ENCODE measurements around the gene TMCO4.

TMCO4 gene

DNA sequence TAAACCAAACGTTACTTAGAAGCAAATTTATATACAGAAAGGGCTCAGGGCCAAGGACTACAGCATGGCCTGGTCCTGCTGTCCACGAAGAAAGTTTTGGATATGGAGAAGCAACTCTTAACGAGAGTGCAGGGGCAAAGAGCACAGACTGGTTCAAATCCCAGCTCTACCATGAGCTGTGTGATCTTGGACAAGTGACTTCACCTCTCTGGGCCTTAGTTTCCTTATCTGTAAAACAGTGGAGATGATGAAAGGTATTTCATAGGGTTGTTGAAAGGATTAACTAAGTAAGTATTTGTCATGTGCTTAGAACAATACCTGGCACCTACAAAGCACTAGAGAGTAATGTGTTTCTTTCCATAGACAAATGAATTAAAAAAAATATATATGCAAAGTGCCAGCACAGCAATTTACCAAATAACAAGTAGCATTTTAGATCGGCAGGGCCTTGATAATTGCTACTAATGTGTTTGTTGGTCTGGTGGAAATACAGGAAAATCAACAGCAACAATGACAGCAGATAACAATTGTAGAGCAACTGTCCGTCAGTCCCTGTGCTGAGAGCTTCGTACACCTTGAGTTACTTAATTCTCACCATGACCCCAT, 25.4 kb downstream of the TMCO4 start:
- DNase-seq = no peak

DNA sequence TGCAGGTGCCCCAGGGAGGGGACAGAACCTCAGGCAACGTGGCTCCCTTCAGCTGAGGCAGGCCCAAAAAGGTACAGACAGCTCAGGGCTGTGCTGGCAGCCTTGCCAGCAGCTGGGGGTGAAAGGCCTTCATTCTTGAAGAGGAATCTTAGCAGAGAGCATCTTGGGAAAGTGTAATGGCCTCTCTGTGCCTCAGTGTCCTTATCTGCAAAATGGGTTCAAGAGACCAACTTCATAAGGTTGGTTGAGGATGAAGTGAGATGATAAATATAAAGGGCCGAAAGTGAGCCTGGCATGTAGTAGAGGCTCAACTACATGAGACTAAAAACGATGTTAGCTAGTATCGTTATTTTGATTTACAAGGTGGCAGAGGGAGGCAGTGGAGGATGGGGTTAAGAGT, 26.2 kb downstream of the TMCO4 start:
- DNase-seq = no peak

DNA sequence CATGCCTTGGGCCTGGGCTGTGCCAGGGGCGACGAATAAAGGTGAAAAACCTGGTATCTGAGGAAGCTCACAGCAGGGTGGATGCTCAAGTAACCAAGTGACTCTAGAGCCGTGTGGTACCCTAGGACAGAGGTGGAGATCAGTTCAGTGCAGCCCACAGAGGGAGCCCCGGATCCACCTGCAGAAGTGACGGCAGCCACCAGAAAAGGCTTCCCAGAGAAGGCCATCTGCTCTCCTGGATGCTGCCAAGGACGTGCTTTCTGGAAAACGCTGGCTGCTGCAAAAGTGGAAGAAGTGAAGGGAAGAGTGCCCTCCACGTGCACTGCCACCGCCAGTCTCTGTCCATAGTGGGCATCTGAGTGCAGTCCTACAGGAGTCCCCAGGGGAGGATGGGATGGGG, 27.7 kb downstream of the TMCO4 start:
- DNase-seq = no peak

DNA sequence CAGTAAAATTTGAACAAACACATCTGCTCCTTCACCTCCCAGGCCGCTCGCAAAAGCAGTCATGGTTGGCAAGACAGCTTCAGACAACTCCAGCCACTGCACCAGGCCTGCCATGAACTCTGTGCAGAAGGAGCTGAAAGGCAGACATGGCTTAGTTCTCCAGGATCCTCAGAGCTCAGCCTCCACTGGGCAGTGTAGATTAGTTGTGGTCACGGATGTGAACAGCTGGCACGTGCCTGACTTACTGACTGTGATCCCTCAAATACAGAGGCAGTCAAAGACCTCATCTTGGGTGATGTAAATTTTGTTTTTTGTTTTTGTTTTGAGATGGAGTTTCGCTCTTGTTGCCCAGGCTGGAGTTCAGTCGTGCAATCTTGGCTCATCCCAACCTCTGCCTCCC, 28.4 kb downstream of the TMCO4 start:
- no peak for DNase-seq

GRCh38 chr1:19770436-19771190, 29.1 kb downstream of the TMCO4 start:
- no peak for DNase-seq

DNA sequence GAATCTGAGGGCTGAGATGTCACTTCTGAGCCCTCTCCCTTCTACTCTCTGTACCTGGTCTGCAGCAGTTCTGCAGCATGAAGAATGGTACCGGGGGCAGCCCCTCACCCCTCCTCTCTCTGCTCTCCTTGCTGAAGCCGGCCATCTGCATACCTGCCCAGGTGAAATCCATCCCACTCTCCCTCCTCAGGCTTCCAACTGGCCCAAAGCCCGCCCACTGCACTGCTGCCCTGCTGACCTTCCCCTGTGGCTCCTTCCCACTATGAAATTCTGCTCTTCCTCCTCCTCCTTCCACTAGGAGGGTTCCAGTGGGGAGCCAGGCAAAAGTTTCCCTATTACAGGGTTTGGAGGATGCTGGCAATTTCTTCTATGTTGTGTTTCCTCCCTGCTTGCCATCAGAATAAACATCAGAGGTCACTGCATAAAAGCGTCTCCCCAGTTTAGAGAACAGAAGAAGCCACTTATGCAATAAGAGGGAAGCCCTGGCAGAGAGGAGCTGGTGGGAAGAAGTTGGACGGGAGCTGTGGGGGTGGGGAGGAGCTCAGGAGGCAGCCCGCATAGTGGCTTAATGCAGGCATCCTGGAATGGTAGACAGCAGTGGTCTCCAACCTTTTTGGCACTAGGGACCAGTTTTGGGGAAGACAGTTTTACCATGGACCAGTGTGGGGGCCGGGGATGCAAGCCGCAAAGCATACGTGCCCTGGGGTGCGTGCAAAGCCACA, 30.3 kb downstream of the TMCO4 start:
- DNase-seq = no peak

DNA sequence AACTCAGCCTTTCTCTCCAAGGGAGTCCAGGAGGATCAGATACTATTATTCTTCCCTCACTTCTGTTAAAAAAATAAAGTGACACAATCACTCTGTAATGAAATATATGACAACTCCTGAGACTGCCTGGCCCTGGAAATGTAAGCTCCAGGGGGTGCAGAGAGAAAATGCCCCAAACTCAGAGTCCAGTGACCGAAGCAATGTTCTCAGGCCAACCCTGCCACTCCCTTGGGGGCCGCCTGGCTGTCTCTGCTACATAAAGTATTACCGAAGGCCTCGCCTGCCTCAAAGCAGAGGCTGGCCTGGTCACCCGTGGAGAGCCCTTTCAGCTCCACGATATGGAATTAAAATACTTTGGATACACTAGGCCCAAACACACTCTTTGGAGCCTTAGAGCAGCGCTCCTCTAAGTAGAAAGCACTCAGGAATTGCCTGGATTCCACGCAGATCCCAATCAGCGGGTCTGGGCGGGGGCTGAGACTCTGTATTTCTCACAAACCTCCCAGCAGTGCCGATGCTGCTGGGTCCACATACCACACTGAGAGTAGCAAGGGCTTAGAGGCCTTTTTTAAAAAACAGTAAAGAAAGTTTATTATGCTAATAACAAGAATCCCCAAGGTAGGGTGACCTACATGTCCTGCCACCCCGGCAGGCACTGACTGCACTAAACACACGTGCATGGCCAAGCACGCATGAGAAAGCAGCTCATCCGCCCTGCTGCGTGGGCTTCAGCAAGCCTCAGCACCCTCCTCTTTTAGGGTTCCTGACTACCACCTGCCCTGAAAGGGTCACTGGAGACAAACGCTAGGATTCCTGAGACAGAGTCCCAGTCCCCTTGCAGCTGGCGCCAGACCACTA, 31.1 kb downstream of the TMCO4 start:
- no peak for DNase-seq

DNA sequence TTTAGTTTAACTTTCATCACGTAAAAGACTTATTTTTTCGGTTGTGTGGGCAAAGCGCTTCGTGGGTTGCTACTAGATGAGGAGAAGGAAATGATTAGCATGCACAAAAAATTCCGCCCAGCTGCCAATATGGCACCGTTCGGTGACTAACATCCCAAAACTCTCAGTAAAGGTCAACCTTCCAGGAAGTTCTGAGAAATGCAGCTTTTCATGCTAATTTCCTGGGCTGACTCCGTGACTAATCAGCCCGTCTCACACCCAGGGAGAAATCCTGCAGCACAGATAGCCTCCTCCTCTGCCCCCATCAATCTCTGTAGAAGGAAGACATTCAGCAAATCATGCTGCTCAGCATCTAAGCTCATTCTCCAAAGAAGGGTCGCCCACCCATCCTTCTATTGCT, 34.1 kb downstream of the TMCO4 start:
- DNase-seq = no peak

DNA sequence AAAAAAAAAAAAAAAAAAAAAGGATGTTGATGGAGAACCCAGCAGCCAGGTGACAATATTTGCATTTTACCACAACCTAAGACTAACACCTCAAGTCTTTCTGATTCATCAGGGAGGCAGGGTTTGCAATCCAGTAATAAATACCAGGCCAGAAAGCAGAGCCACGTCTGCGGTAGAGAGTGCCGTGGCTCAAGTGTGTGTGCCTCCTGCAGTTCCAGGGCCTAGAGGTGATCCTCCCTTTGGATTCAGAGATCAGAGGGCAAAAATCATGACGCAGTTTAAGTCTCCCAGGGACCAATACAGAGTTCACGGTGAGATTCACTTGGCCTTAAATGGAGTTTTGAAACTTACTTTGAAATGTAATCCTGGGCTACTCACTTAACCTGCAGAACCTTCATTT, 34.9 kb downstream of the TMCO4 start:
- no peak for DNase-seq

GRCh38 chr1:19762175-19762779, 37.4 kb downstream of the TMCO4 start:
- no peak for DNase-seq

GRCh38 chr1:19759740-19760089, 40.0 kb downstream of the TMCO4 start:
- no peak for DNase-seq

- DNase-seq = no peak
Measured at GRCh38 chr1:19758227-19758830, 41.4 kb downstream of the TMCO4 start.

DNA sequence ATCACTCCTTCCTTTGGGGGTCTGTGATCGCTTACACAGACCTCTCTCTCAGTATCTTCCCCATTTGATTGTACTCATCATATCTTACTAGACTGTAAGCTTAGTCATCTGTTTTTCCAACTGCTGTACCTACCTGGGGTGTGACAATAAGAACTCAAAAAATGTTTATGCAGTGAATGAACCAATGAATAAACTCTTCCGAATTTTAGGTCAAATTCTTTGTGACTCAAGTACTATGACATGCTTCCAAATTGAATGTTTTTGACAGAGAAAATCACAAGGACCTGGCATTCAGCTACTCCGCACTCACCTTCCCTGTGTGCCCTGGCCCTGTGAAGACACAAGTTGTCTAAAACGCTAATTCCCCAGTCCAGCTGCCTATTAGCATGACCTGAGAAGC, 42.1 kb downstream of the TMCO4 start:
- no peak for DNase-seq

DNA sequence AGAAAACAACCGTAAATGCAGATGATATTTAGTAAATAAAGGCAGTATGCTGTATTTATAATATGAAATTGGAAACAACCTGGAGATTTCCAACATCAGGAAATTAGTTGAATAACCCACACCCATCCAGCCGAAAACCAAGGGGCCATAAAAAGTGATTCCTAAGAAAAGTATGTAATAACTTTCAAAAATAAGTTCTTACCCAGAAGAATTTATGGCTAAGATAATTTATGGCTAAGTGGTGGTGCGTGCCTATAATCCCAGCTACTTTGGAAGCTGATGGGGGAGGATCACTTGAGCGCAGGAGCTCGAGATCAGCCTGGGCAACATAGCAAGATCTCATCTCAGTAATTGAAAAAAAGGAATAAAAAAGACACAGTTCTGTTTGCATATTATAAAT, 43.2 kb downstream of the TMCO4 start:
- no peak for DNase-seq

DNA sequence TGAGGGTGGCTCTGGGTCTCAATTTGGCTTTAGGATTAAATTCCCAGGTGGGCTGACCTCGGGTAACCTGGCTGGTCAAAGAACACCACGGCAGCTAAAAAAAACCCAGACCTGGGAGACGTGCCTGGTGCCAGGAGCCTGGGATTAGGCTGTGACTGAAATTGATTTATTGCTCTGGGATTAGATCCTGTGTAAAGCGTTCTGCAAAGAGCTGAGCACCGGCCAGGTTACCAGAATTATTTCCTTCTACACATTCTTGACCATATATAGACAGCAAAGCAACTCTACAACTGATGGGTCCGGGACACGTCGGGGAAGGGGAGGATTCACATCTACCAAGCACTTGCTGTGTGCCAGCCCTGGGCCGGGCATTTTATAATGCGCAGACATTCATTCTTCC, 45.2 kb downstream of the TMCO4 start:
- DNase-seq = no peak

- no peak for DNase-seq
Measured at GRCh38 chr1:19752083-19752696, 47.5 kb downstream of the TMCO4 start.

DNA sequence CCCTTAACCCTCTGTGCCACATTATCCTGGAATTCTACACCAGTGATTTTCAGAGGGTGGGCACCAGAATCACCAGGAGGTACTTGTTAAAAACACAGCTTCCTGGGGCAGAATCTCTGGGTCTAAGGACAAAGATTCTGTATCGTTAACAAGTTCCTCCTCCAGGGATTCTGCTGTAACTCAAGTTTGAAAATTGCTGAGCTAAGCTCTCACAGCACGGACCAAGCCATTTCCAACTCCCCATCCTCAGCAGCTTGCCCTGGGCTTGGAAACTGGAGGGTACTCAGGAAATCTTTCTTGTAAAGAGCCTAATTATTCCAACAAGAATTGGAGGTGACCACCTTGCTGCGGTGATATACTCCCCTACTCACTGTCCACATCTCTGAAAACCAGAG, 48.8 kb downstream of the TMCO4 start:
- DNase-seq = no peak

DNA sequence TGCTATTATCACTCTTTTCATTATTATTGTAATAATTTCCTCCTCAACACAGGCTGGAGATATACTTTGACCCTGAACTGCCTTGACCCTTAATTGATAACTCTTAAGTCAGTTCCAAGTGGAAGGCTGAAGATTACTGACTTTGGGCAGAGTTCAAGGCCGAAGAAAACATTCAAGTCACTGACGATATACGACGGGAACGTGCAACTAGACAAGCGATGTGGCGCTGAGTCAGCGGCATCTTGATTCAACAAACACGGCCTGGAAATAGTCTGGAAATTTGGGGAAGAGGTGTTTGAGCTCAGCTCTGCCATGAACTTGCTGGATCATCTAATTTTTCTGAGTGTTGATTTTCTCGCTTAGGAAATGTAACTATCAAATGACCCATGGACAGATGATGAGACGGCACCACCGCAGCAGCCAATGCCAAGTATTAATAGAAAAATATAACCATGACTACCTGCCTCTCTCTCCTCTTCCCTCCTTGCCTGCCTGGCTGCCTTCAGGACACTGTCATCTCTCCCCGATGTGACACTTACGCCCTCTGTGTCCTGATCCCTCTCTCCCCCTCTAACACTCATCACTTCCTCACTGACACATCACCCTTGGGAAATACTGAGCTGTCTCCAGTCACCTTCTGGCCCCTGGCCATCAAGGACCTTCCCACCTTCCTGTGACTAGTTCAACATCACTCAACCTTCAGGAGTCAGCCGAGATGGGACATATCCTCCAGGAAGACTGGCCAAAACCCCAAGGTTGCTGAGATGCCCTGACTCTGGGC, 49.4 kb downstream of the TMCO4 start:
- DNase-seq = no peak

DNA sequence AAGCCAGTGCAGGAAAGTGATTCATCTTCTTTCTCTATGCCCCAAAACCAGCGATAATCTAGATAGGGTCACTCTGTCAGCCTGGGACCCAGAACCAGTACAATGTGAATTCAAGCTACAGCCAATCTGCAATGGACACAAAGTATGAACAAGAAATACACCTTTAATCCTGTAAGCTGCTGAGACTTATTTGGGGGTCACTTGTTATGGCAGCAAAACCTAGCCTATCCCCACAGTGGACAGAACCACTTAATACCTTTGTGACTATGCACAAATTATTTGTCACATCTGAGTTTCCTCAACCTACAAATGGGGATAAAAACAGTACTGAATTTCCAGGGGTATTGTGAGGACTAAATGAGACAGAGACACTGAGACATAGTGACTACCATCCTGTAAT, 50.0 kb downstream of the TMCO4 start:
- DNase-seq = no peak

- no peak for DNase-seq
Measured at GRCh38 chr1:19747761-19748160, 52.0 kb downstream of the TMCO4 start.

GRCh38 chr1:19744886-19745285, 54.8 kb downstream of the TMCO4 start:
- DNase-seq = no peak
